Measurements from ENCODE around the gene PTPRA. TPM values are rescaled to one million over a fixed set of nuclear protein-coding genes. Genes with fewer than 3 reads are reported as not detected.
A peak's percentile ranks its signal among the peaks of the same experiment; 100 is the strongest.

PTPRA gene
- total and polyA plus RNA-seq, 2 experiments from 2014 or later: 45.1 to 51.8 TPM

DNA sequence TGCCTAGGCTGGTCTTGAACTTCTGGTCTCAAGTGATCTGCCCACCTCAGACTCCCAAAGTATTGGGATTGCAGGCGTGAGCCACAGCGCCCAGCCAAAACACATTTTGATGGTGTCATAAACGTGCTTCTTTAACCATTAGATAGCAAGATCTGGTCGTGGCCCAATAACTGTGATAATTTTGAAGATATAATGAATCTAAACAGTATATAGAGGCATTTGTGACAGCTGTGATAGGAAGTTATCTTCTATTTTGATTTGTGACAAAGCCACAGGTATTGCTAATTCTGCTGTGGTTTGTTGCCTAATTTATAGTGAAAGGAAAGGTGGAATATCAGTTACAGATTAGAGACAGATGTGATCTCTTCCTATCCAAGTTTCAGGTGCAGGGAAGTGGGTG lies 197.4 kb downstream of the PTPRA start:
- DNase-seq (ENCODE audit: low spot score): no peak
- Histone ChIP-seq H3K4me3 (no peak overlapping the region), H3K27ac (no peak overlapping the region), H3K36me3 (replicated peaks; ENCODE audit: insufficient read depth, low read depth) (no peaks in the 10 kb centered on the region), H2AFZ (no peak overlapping the region), H3K9me2 (replicated peaks; ENCODE audit: insufficient read depth) (no peaks in the 10 kb centered on the region), H3K9me3 (ENCODE audit: low read depth) (no peaks in the 10 kb centered on the region), H3K79me2 (no peaks in the 10 kb centered on the region), H3K4me2 (no peak overlapping the region), H3K4me1 (ENCODE audit: insufficient read depth) (peaks cover 10% of the 10 kb centered on the region), H4K20me1 (ENCODE audit: insufficient read depth, poor library complexity, severe bottlenecking) (no peaks in the 10 kb centered on the region), H3K27me3 (peaks cover 15% of the 10 kb centered on the region)
- TF ChIP-seq EZH2phosphoT487 (IDR thresholded peaks at IDR 0.05; ENCODE audit: low read depth, severe bottlenecking, unreplicated experiment) (no peak), EZH2 (IDR thresholded peaks at IDR 0.05; ENCODE audit: borderline replicate concordance) (no peak)
- TF ChIP-seq, protein P1, sequence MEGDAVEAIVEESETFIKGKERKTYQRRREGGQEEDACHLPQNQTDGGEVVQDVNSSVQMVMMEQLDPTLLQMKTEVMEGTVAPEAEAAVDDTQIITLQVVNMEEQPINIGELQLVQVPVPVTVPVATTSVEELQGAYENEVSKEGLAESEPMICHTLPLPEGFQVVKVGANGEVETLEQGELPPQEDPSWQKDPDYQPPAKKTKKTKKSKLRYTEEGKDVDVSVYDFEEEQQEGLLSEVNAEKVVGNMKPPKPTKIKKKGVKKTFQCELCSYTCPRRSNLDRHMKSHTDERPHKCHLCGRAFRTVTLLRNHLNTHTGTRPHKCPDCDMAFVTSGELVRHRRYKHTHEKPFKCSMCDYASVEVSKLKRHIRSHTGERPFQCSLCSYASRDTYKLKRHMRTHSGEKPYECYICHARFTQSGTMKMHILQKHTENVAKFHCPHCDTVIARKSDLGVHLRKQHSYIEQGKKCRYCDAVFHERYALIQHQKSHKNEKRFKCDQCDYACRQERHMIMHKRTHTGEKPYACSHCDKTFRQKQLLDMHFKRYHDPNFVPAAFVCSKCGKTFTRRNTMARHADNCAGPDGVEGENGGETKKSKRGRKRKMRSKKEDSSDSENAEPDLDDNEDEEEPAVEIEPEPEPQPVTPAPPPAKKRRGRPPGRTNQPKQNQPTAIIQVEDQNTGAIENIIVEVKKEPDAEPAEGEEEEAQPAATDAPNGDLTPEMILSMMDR (IDR thresholded peaks at IDR 0.05; ENCODE audit: poor library complexity): no peak
- 94% methylated on average over 4 of the region's 4 CpGs for WGBS (ENCODE audit: low lambda C conversion rate, missing lambda C conversion rate)

DNA sequence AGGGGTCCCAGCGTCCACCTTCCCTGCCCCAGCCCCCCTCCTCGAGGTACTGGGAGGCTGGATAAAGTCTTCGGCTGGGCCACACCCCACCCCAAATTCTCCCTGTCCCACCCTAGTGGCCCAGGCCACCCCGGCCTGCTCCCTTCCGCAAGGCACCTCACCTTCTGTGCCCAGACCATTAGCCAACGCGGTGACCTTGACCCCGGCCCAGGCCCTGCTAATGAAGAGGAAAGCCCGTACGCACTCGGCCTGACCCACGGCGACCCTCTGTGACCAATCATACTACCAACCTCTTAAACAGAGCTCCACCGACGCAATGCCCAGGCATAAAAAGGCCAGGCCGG lies 198.0 kb downstream of the PTPRA start:
- peaks cover 15% of the 10 kb centered on the region for H3K27me3 ChIP-seq
- no peak for DNase-seq (ENCODE audit: low spot score)
- no peaks in the 10 kb centered on the region for H3K79me2 ChIP-seq
- TF ChIP-seq, protein P1 (IDR thresholded peaks at IDR 0.05; ENCODE audit: poor library complexity): no peak
- TF ChIP-seq EZH2phosphoT487 (IDR thresholded peaks at IDR 0.05; ENCODE audit: low read depth, severe bottlenecking, unreplicated experiment): no peak
- TF ChIP-seq EZH2 (IDR thresholded peaks at IDR 0.05; ENCODE audit: borderline replicate concordance): no peak
- WGBS (ENCODE audit: low lambda C conversion rate, missing lambda C conversion rate): 91% methylated on average over 16 of the region's 16 CpGs
- H3K4me1 ChIP-seq (ENCODE audit: insufficient read depth): peaks cover 10% of the 10 kb centered on the region
- H3K27ac ChIP-seq: no peak overlapping the region
- H3K9me2 ChIP-seq (replicated peaks; ENCODE audit: insufficient read depth): no peaks in the 10 kb centered on the region
- no peaks in the 10 kb centered on the region for H3K36me3 ChIP-seq (replicated peaks; ENCODE audit: insufficient read depth, low read depth)
- no peak overlapping the region for H2AFZ ChIP-seq
- H3K9me3 ChIP-seq (ENCODE audit: low read depth): no peaks in the 10 kb centered on the region
- H3K4me3 ChIP-seq: no peak overlapping the region
- H4K20me1 ChIP-seq (ENCODE audit: insufficient read depth, poor library complexity, severe bottlenecking): no peaks in the 10 kb centered on the region
- H3K4me2 ChIP-seq: peak overlapping the region; percentile 97

DNA sequence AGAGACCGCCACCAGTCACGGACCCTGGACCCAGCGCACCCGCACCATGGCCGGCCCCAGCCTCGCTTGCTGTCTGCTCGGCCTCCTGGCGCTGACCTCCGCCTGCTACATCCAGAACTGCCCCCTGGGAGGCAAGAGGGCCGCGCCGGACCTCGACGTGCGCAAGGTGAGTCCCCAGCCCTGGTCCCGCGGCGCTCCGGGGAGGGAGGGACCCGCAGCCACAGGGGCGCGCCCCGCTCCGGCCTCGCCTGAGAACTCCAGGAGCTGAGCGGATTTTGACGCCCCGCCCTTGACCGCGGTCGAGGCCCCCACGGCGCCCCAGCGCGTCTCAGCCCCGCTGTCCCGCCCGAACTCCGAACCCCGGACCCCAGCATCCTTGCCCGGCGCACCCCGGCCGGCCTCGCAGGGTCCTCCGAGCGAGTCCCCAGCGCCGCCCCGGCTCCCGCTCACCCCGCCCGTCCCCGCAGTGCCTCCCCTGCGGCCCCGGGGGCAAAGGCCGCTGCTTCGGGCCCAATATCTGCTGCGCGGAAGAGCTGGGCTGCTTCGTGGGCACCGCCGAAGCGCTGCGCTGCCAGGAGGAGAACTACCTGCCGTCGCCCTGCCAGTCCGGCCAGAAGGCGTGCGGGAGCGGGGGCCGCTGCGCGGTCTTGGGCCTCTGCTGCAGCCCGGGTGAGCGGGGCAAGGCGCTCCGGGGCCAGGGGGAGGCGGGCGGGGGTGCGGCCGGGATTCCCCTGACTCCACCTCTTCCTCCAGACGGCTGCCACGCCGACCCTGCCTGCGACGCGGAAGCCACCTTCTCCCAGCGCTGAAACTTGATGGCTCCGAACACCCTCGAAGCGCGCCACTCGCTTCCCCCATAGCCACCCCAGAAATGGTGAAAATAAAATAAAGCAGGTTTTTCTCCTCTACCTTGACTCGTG lies 198.6 kb downstream of the PTPRA start, which contains the start of gene OXT:
TSS of gene OXT (plus strand) at position 11 of the 920 bp plus-strand sequence. CDS start at position 47, 36 bp downstream.
- peak within 1 kb of the TSS; percentile 42 for H3K4me3 ChIP-seq
- TF ChIP-seq EZH2phosphoT487 (IDR thresholded peaks at IDR 0.05; ENCODE audit: low read depth, severe bottlenecking, unreplicated experiment) (no peak), EZH2 (IDR thresholded peaks at IDR 0.05; ENCODE audit: borderline replicate concordance) (peak; percentile 79)
- TF ChIP-seq, protein P1 (IDR thresholded peaks at IDR 0.05; ENCODE audit: poor library complexity): no peak
- H3K36me3 ChIP-seq (replicated peaks; ENCODE audit: insufficient read depth, low read depth): no peaks in the 10 kb centered on the region
- WGBS (ENCODE audit: low lambda C conversion rate, missing lambda C conversion rate): 26% methylated on average over 59 of the region's 95 CpGs
- H3K9me3 ChIP-seq (ENCODE audit: low read depth): no peaks in the 10 kb centered on the region
- H3K27me3 ChIP-seq: peaks cover 15% of the 10 kb centered on the region
- H2AFZ ChIP-seq: peak within 1 kb of the TSS; percentile 90
- H4K20me1 ChIP-seq (ENCODE audit: insufficient read depth, poor library complexity, severe bottlenecking): no peaks in the 10 kb centered on the region
- H3K4me1 ChIP-seq (ENCODE audit: insufficient read depth): peaks cover 10% of the 10 kb centered on the region
- no peak within 1 kb of the TSS for H3K27ac ChIP-seq
- no peaks in the 10 kb centered on the region for H3K9me2 ChIP-seq (replicated peaks; ENCODE audit: insufficient read depth)
- DNase-seq (ENCODE audit: low spot score): peak; percentile 53
- H3K79me2 ChIP-seq: no peaks in the 10 kb centered on the region
- peak within 1 kb of the TSS; percentile 97 for H3K4me2 ChIP-seq

All from hepatocyte (in vitro differentiated cells).